Kidney capillary endothelial cell (primary cell): ENCODE results near the gene SIM2.

Experiments used
- DNase-seq: peaks from one replicate; pipeline ENCODE4 v3.0.0-alpha.2; 2018; ENCODE audit warnings: low spot score

The SIM2 gene

GRCh38 chr21:36684957-36685714, 13.8 kb upstream of the SIM2 start:
- DNase-seq, result no peak

GRCh38 chr21:36686955-36687354, 12.0 kb upstream of the SIM2 start:
- no peak for DNase-seq

DNA sequence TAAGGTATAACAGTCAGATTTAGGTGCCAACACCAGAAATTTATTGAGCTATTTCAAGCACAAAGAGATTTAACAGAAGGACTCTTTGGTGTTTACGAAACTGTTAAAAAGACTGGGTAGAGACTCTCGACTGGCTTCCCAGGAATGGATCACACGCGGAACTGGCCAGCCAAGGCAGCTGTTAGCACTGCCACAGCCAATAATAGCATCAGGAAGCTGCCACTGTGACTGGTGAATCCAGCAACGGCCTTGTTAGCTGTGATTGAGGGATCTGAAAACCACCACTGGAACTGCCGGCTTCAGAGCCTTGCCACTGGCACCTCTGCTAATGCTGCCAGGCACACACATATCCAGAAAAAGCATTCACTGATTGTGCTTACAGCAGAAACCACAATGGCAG, 10.6 kb upstream of the SIM2 start:
- no peak for DNase-seq

DNA sequence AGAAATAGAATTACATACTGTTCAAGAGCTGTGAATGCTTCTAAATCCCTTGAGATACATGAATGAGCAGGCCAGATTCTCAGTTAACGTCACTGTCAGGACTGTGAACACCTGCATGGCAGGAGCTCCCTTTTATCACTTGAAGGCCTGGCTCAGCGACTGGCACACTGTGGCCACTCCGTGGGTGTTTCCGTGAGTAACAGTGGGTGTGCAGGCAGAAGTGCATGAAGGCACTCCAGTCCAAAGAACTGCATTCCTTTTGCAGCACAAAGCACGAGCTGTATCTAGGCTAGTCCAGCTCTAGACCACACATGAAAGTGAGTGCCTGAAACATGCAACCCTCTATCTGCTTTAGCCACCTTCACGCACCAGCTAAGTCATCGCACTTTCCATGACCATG, 9.6 kb upstream of the SIM2 start:
- DNase-seq, result no peak

DNA sequence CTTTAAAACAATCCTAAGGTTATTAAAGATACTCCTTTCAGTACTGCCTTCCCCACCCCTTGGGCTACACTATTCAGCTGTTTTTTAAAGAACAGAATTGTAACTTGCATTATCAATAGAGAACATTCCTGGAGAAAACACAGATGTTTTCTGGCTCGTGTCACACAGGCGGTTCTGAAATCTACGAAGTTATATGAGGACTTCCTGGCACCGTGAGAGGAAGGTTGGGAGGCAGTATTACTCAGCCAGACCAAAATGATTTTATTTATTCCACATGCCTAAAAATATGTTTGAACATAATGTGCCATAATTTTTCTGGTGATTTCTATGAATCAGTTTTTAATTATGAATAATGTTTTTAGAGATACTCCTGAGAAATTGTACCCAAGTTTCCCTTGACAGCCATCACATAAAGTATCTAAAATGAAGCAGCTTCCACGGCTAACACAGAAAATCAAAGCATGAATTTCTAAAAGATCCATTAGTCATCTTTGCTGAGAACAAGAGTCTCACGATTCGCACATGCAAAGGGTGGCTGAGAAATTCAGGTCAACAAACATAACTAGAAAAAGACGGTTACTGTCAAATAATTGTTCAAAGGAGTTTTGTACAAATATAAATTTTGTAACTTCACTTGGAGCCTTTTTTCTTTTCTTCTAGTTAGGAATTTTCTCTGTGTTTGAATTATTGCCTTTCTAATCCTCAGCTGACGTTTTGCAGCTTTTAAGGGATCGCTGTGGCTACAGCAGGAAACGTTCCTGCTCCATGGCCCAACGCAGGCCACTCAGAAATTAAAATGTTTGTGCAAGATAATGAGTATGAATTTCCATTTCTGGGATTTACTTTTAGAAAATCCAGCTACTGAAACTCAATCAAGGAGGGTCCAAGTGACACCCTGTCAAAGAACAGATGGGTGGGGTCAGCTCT, 8.0 kb upstream of the SIM2 start:
- DNase-seq, result no peak

- no peak for DNase-seq
These were observed 7.3 kb upstream of the SIM2 start for GRCh38 chr21:36691555-36692041.

GRCh38 chr21:36692114-36692834, 6.6 kb upstream of the SIM2 start:
- DNase-seq, result no peak

- DNase-seq, result no peak
These were observed 6.0 kb upstream of the SIM2 start for GRCh38 chr21:36692835-36693488.

GRCh38 chr21:36693489-36694030, 5.4 kb upstream of the SIM2 start:
- no peak for DNase-seq

DNA sequence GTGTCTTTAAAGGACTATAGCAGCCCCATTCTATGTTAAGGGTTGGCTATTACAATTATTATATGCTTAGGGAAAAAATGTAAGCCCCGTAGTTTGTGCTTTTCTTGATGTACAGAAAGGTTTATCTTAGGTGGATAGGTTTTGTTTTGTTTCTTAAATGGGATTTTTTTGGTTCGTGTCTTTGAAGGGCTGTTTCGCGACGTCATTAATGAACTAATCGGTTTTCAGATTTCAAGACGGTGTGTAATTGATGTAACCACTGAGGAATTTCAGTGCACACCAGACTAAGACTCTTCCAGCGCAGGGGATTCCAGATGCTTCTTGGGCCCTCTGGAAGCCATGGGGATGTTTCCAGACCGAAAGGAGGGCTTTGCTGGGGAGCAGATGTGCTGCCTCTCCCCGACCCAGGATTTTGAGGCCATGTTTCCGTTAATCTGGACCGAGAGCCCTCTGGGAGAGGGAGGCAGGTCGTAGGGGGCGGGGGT, 4.8 kb upstream of the SIM2 start:
- no peak for DNase-seq

GRCh38 chr21:36694593-36695282, 4.2 kb upstream of the SIM2 start:
- DNase-seq, result no peak

GRCh38 chr21:36695283-36695634, 3.7 kb upstream of the SIM2 start:
- no peak for DNase-seq

GRCh38 chr21:36695671-36696389, 3.1 kb upstream of the SIM2 start:
- no peak for DNase-seq

DNA sequence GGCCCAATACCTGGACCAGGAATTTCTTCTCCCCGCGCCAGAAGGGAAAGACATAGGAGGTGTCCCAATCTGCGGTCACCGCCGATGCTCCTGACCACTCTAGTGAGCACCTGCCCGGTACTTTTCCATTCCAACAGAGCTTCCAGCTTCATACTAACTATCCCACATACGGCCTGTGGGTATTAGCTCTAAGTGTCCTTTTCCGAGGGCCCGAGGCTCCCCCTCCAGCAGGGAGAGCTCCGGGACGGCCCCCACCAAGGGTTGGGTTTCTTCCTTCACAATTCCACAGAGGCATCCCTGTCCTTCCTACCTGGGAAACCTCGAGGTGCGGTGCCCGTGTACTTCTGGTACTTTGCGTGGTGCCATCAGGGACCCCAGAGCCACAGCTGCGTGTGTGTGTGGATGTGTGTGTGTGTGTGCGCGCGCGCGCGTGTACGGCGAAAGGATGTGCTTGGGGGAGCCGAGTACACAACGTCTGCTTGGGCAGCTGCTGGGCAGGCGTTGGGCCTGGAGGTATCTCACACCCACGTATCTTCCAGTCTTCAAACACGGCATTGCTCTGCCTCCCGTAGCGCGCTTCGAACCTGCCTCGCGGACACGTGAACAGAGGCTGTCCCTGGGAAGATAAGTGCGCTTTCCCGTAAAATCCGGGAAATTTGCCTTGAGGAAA, 2.4 kb upstream of the SIM2 start:
- DNase-seq, result no peak

DNA sequence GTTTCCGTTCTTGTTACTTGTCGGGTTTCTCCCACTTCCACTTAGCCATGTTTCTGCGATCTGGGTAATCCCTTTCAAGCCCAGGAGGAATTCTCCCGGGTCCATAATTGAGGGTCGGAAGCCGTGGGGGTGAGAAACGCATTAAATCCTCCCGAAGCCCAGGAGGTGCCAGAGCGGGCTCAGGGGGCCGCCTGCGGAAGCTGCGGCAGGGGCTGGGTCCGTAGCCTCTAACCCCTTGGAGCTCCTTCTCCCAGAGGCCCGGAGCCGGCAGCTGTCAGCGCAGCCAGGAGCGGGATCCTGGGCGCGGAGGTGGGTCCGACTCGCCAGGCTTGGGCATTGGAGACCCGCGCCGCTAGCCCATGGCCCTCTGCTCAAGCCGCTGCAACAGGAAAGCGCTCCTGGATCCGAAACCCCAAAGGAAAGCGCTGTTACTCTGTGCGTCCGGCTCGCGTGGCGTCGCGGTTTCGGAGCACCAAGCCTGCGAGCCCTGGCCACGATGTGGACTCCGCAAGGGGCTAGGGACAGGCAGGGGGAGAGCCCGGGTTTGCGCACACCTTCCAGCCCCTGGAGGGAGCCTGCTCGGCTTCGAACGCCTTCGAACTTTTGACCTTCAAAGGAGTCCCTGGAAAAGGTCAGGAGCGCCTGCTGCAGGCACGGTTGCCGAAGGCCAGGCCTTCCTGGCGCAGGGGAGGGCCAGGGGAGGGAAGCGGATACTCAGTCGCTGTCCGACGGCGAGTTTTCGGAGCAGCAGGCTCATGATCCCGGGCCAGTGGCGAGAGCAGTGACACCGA, 1.7 kb upstream of the SIM2 start:
- DNase-seq, result no peak

- DNase-seq, result no peak
These were observed 997 bp upstream of the SIM2 start for GRCh38 chr21:36697851-36698384.

DNA sequence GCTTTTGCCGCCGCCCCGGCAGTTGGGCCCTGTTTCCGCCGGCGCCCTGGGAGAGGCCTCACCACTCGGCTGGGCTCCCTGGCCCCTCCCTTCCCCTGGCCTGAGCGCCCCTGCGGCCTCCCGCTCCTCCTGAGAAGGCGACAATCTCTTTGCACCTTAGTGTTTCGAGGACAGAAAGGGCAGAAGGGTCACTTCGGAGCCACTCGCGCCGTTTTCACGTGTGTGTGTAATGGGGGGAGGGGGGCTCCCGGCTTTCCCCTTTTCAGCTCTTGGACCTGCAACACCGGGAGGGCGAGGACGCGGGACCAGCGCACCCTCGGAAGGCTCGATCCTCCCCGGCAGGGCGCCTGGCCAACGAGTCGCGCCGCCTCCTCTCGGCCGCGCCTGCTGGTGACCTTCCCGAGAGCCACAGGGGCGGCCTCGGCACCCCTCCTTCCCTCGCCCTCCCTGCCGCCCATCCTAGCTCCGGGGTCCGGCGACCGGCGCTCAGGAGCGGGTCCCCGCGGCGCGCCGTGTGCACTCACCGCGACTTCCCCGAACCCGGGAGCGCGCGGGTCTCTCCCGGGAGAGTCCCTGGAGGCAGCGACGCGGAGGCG, 432 bp upstream of the SIM2 start:
- DNase-seq, result no peak
